ENCODE data around the gene MRPL58.

MRPL58 gene

DNA sequence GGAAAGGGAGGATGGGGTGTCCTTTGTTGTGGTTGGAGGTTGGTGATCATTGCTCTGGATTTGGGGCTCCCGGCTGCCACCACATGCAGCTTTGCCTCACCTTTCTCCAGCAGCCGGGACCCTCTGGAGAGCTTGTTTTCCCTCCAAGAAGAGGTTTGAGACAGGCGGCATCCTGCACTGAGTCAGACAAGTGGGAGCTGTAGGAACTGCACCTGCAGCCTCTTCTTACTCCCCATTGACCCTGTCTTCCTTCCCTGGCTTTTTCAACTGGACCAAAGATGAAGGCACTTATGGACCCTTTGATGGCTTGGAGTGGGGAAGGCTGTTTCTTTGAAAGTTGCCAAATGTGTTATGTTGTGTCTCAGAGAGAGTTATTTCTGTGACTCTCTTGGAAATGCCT is 51.2 kb downstream of the MRPL58 start:
- DNase-seq (ENCODE audit: extremely low spot score), result no peak
- no peak for TF ChIP-seq FOXK2 (IDR thresholded peaks at IDR 0.05)
- no peak for TF ChIP-seq HDGF (IDR thresholded peaks at IDR 0.05; ENCODE audit: borderline replicate concordance)
- no peak for TF ChIP-seq ELF4 (IDR thresholded peaks at IDR 0.05)
- no peak for TF ChIP-seq ZNF384 (IDR thresholded peaks at IDR 0.05)
- TF ChIP-seq BHLHE40 (IDR thresholded peaks at IDR 0.05; ENCODE audit: borderline replicate concordance), result no peak
- TF ChIP-seq LEF1 (IDR thresholded peaks at IDR 0.05; ENCODE audit: borderline replicate concordance), result no peak
- no peak for TF ChIP-seq CTBP1 (IDR thresholded peaks at IDR 0.05; ENCODE audit: borderline replicate concordance)
- TF ChIP-seq L3MBTL2 (conservative IDR thresholded peaks at IDR 0.05), result no peak
- TF ChIP-seq FOXA1 (IDR thresholded peaks at IDR 0.05), result no peak
- no peak for TF ChIP-seq SP1 (IDR thresholded peaks at IDR 0.05)
- ChIA-PET CTCF (interaction anchor here (0.5 to 1.8 kb wide), 3 partner anchors 9 to 42 kb away, joined by 3 to 4 read pairs (median 4); no protein-coding TSS in a partner anchor), POLR2A (interaction anchor here (1.3 kb wide), 1 partner anchor 17 kb away, joined by 4 read pairs; the partner anchor contains the start of genes ATP5PD and KCTD2)

DNA sequence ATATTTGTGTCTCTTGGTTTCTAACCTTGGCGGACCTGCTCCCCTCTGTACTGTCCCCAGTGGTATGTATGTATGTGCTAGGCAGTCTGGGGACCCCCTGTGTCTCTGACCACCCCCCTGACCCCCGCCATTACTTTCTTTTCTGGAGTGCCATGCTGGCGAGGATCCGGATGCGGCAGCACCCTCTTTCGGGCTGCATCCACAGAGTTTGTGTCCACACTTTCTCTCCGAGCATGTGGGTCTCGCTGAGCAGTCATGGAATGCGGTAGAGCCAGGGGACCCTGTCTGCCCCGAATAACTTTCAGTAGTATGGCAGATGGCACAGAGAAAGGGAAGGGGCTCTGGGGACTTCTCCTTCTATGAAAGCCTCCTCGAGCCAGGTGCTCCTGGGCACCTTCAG is 51.6 kb downstream of the MRPL58 start:
- TF ChIP-seq NFRKB (IDR thresholded peaks at IDR 0.05), result no peak
- no peak for TF ChIP-seq CTBP1 (IDR thresholded peaks at IDR 0.05; ENCODE audit: borderline replicate concordance)
- TF ChIP-seq L3MBTL2 (conservative IDR thresholded peaks at IDR 0.05), result no peak
- TF ChIP-seq ZNF384 (IDR thresholded peaks at IDR 0.05), result no peak
- TF ChIP-seq SP1 (IDR thresholded peaks at IDR 0.05), result no peak
- TF ChIP-seq HDGF (IDR thresholded peaks at IDR 0.05; ENCODE audit: borderline replicate concordance), result no peak
- TF ChIP-seq FOXM1 (IDR thresholded peaks at IDR 0.05; ENCODE audit: borderline replicate concordance), result no peak
- TF ChIP-seq TARDBP (IDR thresholded peaks at IDR 0.05), result no peak
- TF ChIP-seq SUZ12 (IDR thresholded peaks at IDR 0.05), result no peak
- no peak for TF ChIP-seq BHLHE40 (IDR thresholded peaks at IDR 0.05; ENCODE audit: borderline replicate concordance)
- TF ChIP-seq FOXK2 (IDR thresholded peaks at IDR 0.05), result no peak
- no peak for TF ChIP-seq ELF4 (IDR thresholded peaks at IDR 0.05)
- TF ChIP-seq LEF1 (IDR thresholded peaks at IDR 0.05; ENCODE audit: borderline replicate concordance), result no peak
- no peak for TF ChIP-seq ARNT (IDR thresholded peaks at IDR 0.05)
- TF ChIP-seq, protein P1, sequence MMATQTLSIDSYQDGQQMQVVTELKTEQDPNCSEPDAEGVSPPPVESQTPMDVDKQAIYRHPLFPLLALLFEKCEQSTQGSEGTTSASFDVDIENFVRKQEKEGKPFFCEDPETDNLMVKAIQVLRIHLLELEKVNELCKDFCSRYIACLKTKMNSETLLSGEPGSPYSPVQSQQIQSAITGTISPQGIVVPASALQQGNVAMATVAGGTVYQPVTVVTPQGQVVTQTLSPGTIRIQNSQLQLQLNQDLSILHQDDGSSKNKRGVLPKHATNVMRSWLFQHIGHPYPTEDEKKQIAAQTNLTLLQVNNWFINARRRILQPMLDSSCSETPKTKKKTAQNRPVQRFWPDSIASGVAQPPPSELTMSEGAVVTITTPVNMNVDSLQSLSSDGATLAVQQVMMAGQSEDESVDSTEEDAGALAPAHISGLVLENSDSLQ (IDR thresholded peaks at IDR 0.05), result no peak
- TF ChIP-seq FOXA1 (IDR thresholded peaks at IDR 0.05), result no peak
- ChIA-PET CTCF (interaction anchor here (1.8 kb wide), 1 partner anchor 9 kb away, joined by 4 read pairs; no protein-coding TSS in a partner anchor), POLR2A (interaction anchor here (1.3 kb wide), 1 partner anchor 17 kb away, joined by 4 read pairs; the partner anchor contains the start of genes ATP5PD and KCTD2)
- DNase-seq (ENCODE audit: extremely low spot score), result no peak

DNA sequence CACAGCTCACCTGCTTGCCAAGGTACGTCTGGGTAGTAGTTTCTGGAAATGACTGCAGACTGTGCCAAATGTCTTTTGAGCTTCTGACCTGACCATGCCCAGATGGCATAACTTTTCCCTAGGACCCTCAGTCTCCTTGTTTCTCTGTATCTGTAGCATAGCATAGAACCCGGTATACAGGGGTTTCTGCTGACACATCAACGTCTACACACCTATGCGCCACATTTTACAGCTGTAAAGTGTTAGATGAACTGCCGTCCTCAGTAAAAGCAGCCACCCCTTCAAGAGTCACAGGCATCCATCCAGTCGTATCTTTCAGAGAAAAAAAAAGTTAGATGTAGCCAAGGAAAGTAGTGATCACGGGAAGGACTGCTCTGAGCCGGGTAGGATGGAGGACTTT is 52.0 kb downstream of the MRPL58 start:
- POLR2A ChIA-PET, result interaction anchor here (1.3 kb wide), 1 partner anchor 18 kb away, joined by 4 read pairs; the partner anchor contains the start of genes ATP5PD and KCTD2
- TF ChIP-seq FOXM1 (IDR thresholded peaks at IDR 0.05; ENCODE audit: borderline replicate concordance) (no peak), SP1 (IDR thresholded peaks at IDR 0.05) (no peak), ELF4 (IDR thresholded peaks at IDR 0.05) (no peak), TARDBP (IDR thresholded peaks at IDR 0.05) (no peak), FOXA1 (IDR thresholded peaks at IDR 0.05) (no peak), L3MBTL2 (conservative IDR thresholded peaks at IDR 0.05) (no peak), HDGF (IDR thresholded peaks at IDR 0.05; ENCODE audit: borderline replicate concordance) (no peak), NFRKB (IDR thresholded peaks at IDR 0.05) (no peak), FOXK2 (IDR thresholded peaks at IDR 0.05) (no peak), BHLHE40 (IDR thresholded peaks at IDR 0.05; ENCODE audit: borderline replicate concordance) (no peak), ARNT (IDR thresholded peaks at IDR 0.05) (no peak), CTBP1 (IDR thresholded peaks at IDR 0.05; ENCODE audit: borderline replicate concordance) (no peak), SUZ12 (IDR thresholded peaks at IDR 0.05) (no peak), ZNF384 (IDR thresholded peaks at IDR 0.05) (no peak), LEF1 (IDR thresholded peaks at IDR 0.05; ENCODE audit: borderline replicate concordance) (no peak)
- TF ChIP-seq, protein P1 (IDR thresholded peaks at IDR 0.05), result no peak

DNA sequence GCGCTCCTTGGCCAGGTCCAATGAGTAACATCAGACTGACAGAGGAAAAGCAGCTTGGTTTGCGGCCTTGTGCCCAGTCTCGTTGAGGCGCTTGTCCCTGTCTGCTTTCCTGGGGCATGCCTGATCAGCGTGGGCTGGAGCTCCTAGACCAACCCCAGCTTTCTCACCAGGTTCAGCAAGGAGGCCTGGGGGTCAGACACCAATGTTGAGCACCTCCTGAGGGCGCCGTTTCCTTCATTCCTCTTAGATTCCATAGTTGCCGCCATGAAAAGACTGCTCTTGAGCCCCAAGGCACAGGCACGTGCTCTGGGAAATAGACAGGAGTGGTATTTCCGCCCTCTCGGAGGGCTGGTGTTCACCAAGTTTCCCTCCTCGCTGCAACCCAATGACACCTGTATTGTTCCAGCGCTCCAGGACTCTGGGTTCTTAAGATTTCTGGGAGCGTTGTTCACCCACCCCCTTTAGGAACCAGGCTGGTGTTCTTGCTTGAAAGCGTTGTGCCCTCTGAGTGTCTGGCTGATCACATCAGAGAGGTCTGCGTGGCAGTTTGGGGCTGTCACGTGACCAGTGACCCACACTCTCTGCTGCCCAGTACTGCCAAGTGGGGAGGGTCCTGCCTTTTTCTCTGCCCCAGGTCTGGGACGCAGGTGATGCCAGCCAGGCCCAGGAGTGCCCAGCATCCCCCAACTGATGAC is 52.5 kb downstream of the MRPL58 start:
- CTCF ChIA-PET, result interaction anchor here (1.8 kb wide), 1 partner anchor 10 kb away, joined by 4 read pairs; no protein-coding TSS in a partner anchor
- TF ChIP-seq, protein P1 (IDR thresholded peaks at IDR 0.05), result no peak
- TF ChIP-seq L3MBTL2 (conservative IDR thresholded peaks at IDR 0.05), result no peak
- TF ChIP-seq HDGF (IDR thresholded peaks at IDR 0.05; ENCODE audit: borderline replicate concordance), result no peak
- no peak for TF ChIP-seq BHLHE40 (IDR thresholded peaks at IDR 0.05; ENCODE audit: borderline replicate concordance)
- TF ChIP-seq TARDBP (IDR thresholded peaks at IDR 0.05), result no peak
- no peak for TF ChIP-seq FOXK2 (IDR thresholded peaks at IDR 0.05)
- TF ChIP-seq SUZ12 (IDR thresholded peaks at IDR 0.05), result no peak
- no peak for TF ChIP-seq CTBP1 (IDR thresholded peaks at IDR 0.05; ENCODE audit: borderline replicate concordance)
- no peak for TF ChIP-seq LEF1 (IDR thresholded peaks at IDR 0.05; ENCODE audit: borderline replicate concordance)
- no peak for TF ChIP-seq FOXA1 (IDR thresholded peaks at IDR 0.05)
- TF ChIP-seq NFRKB (IDR thresholded peaks at IDR 0.05), result no peak
- DNase-seq (ENCODE audit: extremely low spot score), result no peak
- POLR2A ChIA-PET, result interaction anchor here (1.3 kb wide), 1 partner anchor 18 kb away, joined by 4 read pairs; the partner anchor contains the start of genes ATP5PD and KCTD2

More for the DNA sequence above, 52.0 kb downstream of the MRPL58 start:
- CTCF ChIA-PET, result interaction anchor here (1.8 kb wide), 1 partner anchor 10 kb away, joined by 4 read pairs; no protein-coding TSS in a partner anchor
- DNase-seq (ENCODE audit: extremely low spot score), result no peak

DNA sequence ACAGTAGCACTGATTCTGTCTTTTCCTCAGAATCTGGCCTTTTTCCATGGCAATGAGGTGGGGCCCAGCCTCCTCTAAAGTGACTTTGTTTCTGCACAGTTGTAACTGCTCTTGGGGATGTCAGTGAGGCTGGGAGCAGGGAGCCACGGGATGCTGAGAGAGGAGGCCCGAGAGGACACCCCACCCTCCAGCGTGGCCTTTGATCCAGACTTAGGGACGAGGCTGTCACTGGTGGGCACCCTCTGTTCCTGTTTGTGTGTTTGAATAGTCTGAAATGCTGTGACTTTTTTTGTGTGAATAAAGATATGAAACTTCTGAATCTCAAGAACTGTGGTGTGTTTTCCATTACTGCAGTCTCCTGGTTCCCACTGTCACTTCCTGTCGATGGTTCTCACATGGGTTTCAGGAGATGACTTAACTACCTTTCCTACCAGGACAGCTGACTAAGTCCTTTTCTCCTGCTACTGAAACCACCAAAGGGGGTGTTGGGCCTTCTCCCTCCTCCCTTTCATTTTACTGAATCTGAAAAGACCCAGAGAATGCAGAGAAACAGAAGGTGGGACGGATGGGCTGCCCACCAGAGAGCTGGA is 53.2 kb downstream of the MRPL58 start:
- ChIA-PET POLR2A (no interaction called here), CTCF (no interaction called here)
- DNase-seq (ENCODE audit: extremely low spot score), result no peak
- TF ChIP-seq CTBP1 (IDR thresholded peaks at IDR 0.05; ENCODE audit: borderline replicate concordance), result no peak
- TF ChIP-seq FOXK2 (IDR thresholded peaks at IDR 0.05), result no peak
- no peak for TF ChIP-seq TARDBP (IDR thresholded peaks at IDR 0.05)
- no peak for TF ChIP-seq HDGF (IDR thresholded peaks at IDR 0.05; ENCODE audit: borderline replicate concordance)
- TF ChIP-seq ZNF384 (IDR thresholded peaks at IDR 0.05), result no peak
- TF ChIP-seq, protein P1 (IDR thresholded peaks at IDR 0.05), result no peak
- TF ChIP-seq L3MBTL2 (conservative IDR thresholded peaks at IDR 0.05), result no peak
- TF ChIP-seq BHLHE40 (IDR thresholded peaks at IDR 0.05; ENCODE audit: borderline replicate concordance), result no peak
- TF ChIP-seq SP1 (IDR thresholded peaks at IDR 0.05), result no peak
- no peak for TF ChIP-seq FOXA1 (IDR thresholded peaks at IDR 0.05)
- TF ChIP-seq NFRKB (IDR thresholded peaks at IDR 0.05), result no peak
- TF ChIP-seq FOXM1 (IDR thresholded peaks at IDR 0.05; ENCODE audit: borderline replicate concordance), result no peak
- TF ChIP-seq LEF1 (IDR thresholded peaks at IDR 0.05; ENCODE audit: borderline replicate concordance), result no peak
